Right hindlimb (tissue), 1 donor: Measurements from ENCODE around the gene LRRC8D.

Experiments used
- DNase-seq: peaks from one replicate; pipeline ENCODE4 v3.0.0-alpha.2; 2018

The LRRC8D gene

GRCh38 chr1:89807983-89808382 lies 12.8 kb upstream of the LRRC8D start:
- DNase-seq, result no peak

GRCh38 chr1:89808441-89809117 lies 12.3 kb upstream of the LRRC8D start:
- DNase-seq, result no peak

- no peak for DNase-seq
These were observed 11.3 kb upstream of the LRRC8D start for GRCh38 chr1:89809556-89809955.

- DNase-seq, result no peak
These were observed 10.5 kb upstream of the LRRC8D start for GRCh38 chr1:89810302-89810701.

GRCh38 chr1:89810880-89811279 lies 10.0 kb upstream of the LRRC8D start:
- no peak for DNase-seq

GRCh38 chr1:89812992-89813391 lies 7.8 kb upstream of the LRRC8D start:
- DNase-seq, result no peak

GRCh38 chr1:89815040-89815439 lies 5.8 kb upstream of the LRRC8D start:
- no peak for DNase-seq

- DNase-seq, result no peak
These were observed 5.2 kb upstream of the LRRC8D start for GRCh38 chr1:89815611-89816010.

- no peak for DNase-seq
These were observed 4.5 kb upstream of the LRRC8D start for GRCh38 chr1:89816366-89816765.

- DNase-seq, result peak; percentile 47
These were observed 683 bp downstream of the LRRC8D start for GRCh38 chr1:89821322-89822108.

- DNase-seq, result no peak
These were observed 1.5 kb downstream of the LRRC8D start for GRCh38 chr1:89822109-89822962.

GRCh38 chr1:89822999-89823628 lies 2.3 kb downstream of the LRRC8D start:
- no peak for DNase-seq

- DNase-seq, result no peak
These were observed 3.0 kb downstream of the LRRC8D start for GRCh38 chr1:89823679-89824292.

- no peak for DNase-seq
These were observed 5.8 kb downstream of the LRRC8D start for GRCh38 chr1:89826594-89826993.

- DNase-seq, result no peak
These were observed 6.5 kb downstream of the LRRC8D start for GRCh38 chr1:89827330-89827729.

- DNase-seq, result no peak
These were observed 7.1 kb downstream of the LRRC8D start for GRCh38 chr1:89827902-89828301.

- no peak for DNase-seq
These were observed 8.4 kb downstream of the LRRC8D start for GRCh38 chr1:89829186-89829585.

- no peak for DNase-seq
These were observed 10.8 kb downstream of the LRRC8D start for GRCh38 chr1:89831462-89832120.

- DNase-seq, result no peak
These were observed 11.8 kb downstream of the LRRC8D start for GRCh38 chr1:89832496-89833127.

GRCh38 chr1:89833183-89834082 lies 12.6 kb downstream of the LRRC8D start:
- no peak for DNase-seq
